NOMO-1 (cell line): ENCODE data around the gene NSMF.

Experiments used
- DNase-seq, 2 experiments: peaks; one replicate each; lab custom pipeline; 2025; ENCODE audit not compliant: unreplicated experiment in 2 of 2; lab: John Stamatoyannopoulos, UW

NSMF gene

GRCh38 chr9:137398561-137399468, 60.3 kb downstream of the NSMF start:
- no peak for DNase-seq

- DNase-seq: no peak
Observed at GRCh38 chr9:137397675-137398423, 61.3 kb downstream of the NSMF start.
